Mesenchymal stem cell (in vitro differentiated cells and primary cell): ENCODE measurements around the gene CFAP74.

ENCODE experiments used
- DNase-seq: peaks from one replicate; pipeline ENCODE4 v3.0.0-alpha.2; 2013
- H2AFZ ChIP-seq: one replicate; pipeline ENCODE4 v1.6.1; 2013; ENCODE audit warnings: low read depth, mild to moderate bottlenecking, control low read depth, inconsistent platforms, low read length, moderate library complexity
- H2AK5ac ChIP-seq: 2 replicates; pipeline ENCODE4 v1.6.1; 2013; ENCODE audit warnings: low read length, moderate library complexity, mild to moderate bottlenecking, inconsistent platforms; ENCODE audit not compliant: severe bottlenecking
- H2BK120ac ChIP-seq: one replicate; pipeline ENCODE4 v1.6.1; 2013; ENCODE audit warnings: low read depth, mild to moderate bottlenecking, inconsistent platforms, low read length, moderate library complexity
- H2BK12ac ChIP-seq, 2 experiments: one replicate each; pipeline ENCODE4 v1.6.1; 2013; ENCODE audit warnings: inconsistent platforms in 2 of 2, low read length in 2 of 2, mild to moderate bottlenecking in 2 of 2, moderate library complexity in 2 of 2, control low read depth in 1 of 2
- H2BK15ac ChIP-seq: one replicate; pipeline ENCODE4 v1.6.1; 2013; ENCODE audit warnings: mild to moderate bottlenecking, low read depth, inconsistent platforms; ENCODE audit not compliant: poor library complexity, severe bottlenecking
- H2BK5ac ChIP-seq: 2 replicates; pipeline ENCODE4 v1.6.1; 2013; ENCODE audit warnings: low read depth, mild to moderate bottlenecking, low read length, control low read depth, inconsistent platforms; ENCODE audit not compliant: poor library complexity, severe bottlenecking
- H3K14ac ChIP-seq, 2 experiments: one replicate each; pipeline ENCODE4 v1.6.1; 2013; ENCODE audit warnings: inconsistent platforms in 2 of 2, low read length in 2 of 2, control low read depth in 1 of 2, mild to moderate bottlenecking in 1 of 2, moderate library complexity in 1 of 2
- H3K18ac ChIP-seq, 2 experiments: one replicate each; pipeline ENCODE4 v1.6.1; 2013; ENCODE audit warnings: inconsistent platforms in 2 of 2, low read length in 2 of 2, control low read depth in 1 of 2, low read depth in 1 of 2, mild to moderate bottlenecking in 1 of 2
- H3K23ac ChIP-seq, 2 experiments: one replicate each; pipeline ENCODE4 v1.6.1; 2013; ENCODE audit warnings: inconsistent platforms in 2 of 2, low read length in 2 of 2, mild to moderate bottlenecking in 2 of 2, moderate library complexity in 2 of 2, control low read depth in 1 of 2
- H3K27ac ChIP-seq: 2 replicates; pipeline ENCODE4 v1.5.1; 2013; ENCODE audit warnings: mild to moderate bottlenecking, moderate library complexity, low read length, control low read depth, inconsistent platforms; ENCODE audit not compliant: poor library complexity, severe bottlenecking
- H3K27me3 ChIP-seq, 2 experiments: 2 replicates each; pipeline versions ENCODE4 v1.6.1 to v1.7.0; 2013; ENCODE audit warnings: low read length in 2 of 2, mild to moderate bottlenecking in 2 of 2, moderate library complexity in 2 of 2, control low read depth in 1 of 2, inconsistent platforms in 1 of 2; ENCODE audit not compliant: control insufficient read depth in 1 of 2, insufficient read depth in 1 of 2
- H3K36me3 ChIP-seq, 2 experiments: 2 replicates each; pipeline versions ENCODE4 v1.6.1 to v1.7.0; 2013; ENCODE audit warnings: low read length in 2 of 2, control low read depth in 1 of 2, inconsistent platforms in 1 of 2, low read depth in 1 of 2, mild to moderate bottlenecking in 1 of 2; ENCODE audit not compliant: insufficient read depth in 2 of 2, control insufficient read depth in 1 of 2
- H3K4ac ChIP-seq, 2 experiments: one replicate each; pipeline ENCODE4 v1.6.1; 2013; ENCODE audit warnings: inconsistent platforms in 2 of 2, low read length in 2 of 2, mild to moderate bottlenecking in 2 of 2, moderate library complexity in 2 of 2, control low read depth in 1 of 2, low read depth in 1 of 2
- H3K4me1 ChIP-seq: 2 replicates; pipeline ENCODE4 v1.6.1; 2013; ENCODE audit warnings: low read depth, low read length, control low read depth; ENCODE audit not compliant: control insufficient read depth, insufficient read depth
- H3K4me2 ChIP-seq: 2 replicates; pipeline ENCODE4 v1.6.1; 2013; ENCODE audit warnings: low read length, mild to moderate bottlenecking, inconsistent platforms; ENCODE audit not compliant: poor library complexity, severe bottlenecking
- H3K4me3 ChIP-seq, 2 experiments: 2 replicates each; pipeline versions ENCODE4 v1.5.1 to v1.7.0; 2013; ENCODE audit warnings: low read length in 2 of 2, mild to moderate bottlenecking in 2 of 2, control low read depth in 1 of 2, low read depth in 1 of 2; ENCODE audit not compliant: insufficient read depth in 1 of 2
- H3K79me1 ChIP-seq: replicated peaks from 2 replicates; pipeline ENCODE4 v1.6.1; 2013; ENCODE audit warnings: mild to moderate bottlenecking, control low read depth, low read length, inconsistent platforms; ENCODE audit not compliant: poor library complexity, severe bottlenecking
- H3K9ac ChIP-seq: 2 replicates; pipeline ENCODE4 v1.7.0; 2013; ENCODE audit warnings: mild to moderate bottlenecking, low read length, moderate library complexity
- H3K9me3 ChIP-seq: 2 replicates; pipeline ENCODE4 v1.7.0; 2013; ENCODE audit warnings: mild to moderate bottlenecking, low read length; ENCODE audit not compliant: control insufficient read depth
- H4K8ac ChIP-seq: one replicate; pipeline ENCODE4 v1.6.1; 2013; ENCODE audit warnings: inconsistent platforms, mild to moderate bottlenecking, low read length, moderate library complexity
- H4K91ac ChIP-seq: one replicate; pipeline ENCODE4 v1.6.1; 2013; ENCODE audit warnings: mild to moderate bottlenecking, low read length, inconsistent platforms
- WGBS: methylation state at CpG from one replicate; pipeline ENCODE4 v1.1.7; 2013; ENCODE audit warnings: mixed read lengths; 5-methylcytosine and 5-hydroxymethylcytosine counted together

Gene CFAP74

GRCh38 chr1:1989789-1990188, 13.8 kb downstream of the CFAP74 start:
- H2BK120ac ChIP-seq: no peak overlapping the region
- no peak overlapping the region for H3K4me2 ChIP-seq
- no peak overlapping the region for H3K23ac ChIP-seq
- peak overlapping the region; percentile 43 for H3K9ac ChIP-seq
- no peak overlapping the region for H2AK5ac ChIP-seq
- no peak overlapping the region for H3K4ac ChIP-seq
- H2BK5ac ChIP-seq: no peak overlapping the region
- H3K4me1 ChIP-seq: no peaks in the 10 kb centered on the region
- H2BK12ac ChIP-seq: no peak overlapping the region
- no peaks in the 10 kb centered on the region for H3K36me3 ChIP-seq
- 73% methylated on average over 6 of the region's 9 CpGs for WGBS
- no peak overlapping the region for H3K4me3 ChIP-seq
- H3K27me3 ChIP-seq: peaks cover 8 to 27% of the 10 kb centered on the region in 2 experiments
- H3K14ac ChIP-seq: no peak overlapping the region
- no peak overlapping the region for H3K18ac ChIP-seq
- H3K79me1 ChIP-seq: no peaks in the 10 kb centered on the region
- H2BK15ac ChIP-seq: no peak overlapping the region
- no peak overlapping the region for H4K91ac ChIP-seq
- no peaks in the 10 kb centered on the region for H3K9me3 ChIP-seq
- DNase-seq: no peak
- H2AFZ ChIP-seq: no peak overlapping the region
- H3K27ac ChIP-seq: no peak overlapping the region
- H4K8ac ChIP-seq: no peak overlapping the region

GRCh38 chr1:1989102-1989542, 14.5 kb downstream of the CFAP74 start:
- peaks cover 3 to 20% of the 10 kb centered on the region in 2 experiments for H3K27me3 ChIP-seq
- no peak overlapping the region for H3K23ac ChIP-seq
- H3K9ac ChIP-seq: no peak overlapping the region
- H3K4me3 ChIP-seq: no peak overlapping the region
- H3K14ac ChIP-seq: no peak overlapping the region
- H3K9me3 ChIP-seq: no peaks in the 10 kb centered on the region
- H4K91ac ChIP-seq: no peak overlapping the region
- H4K8ac ChIP-seq: no peak overlapping the region
- H3K79me1 ChIP-seq: no peaks in the 10 kb centered on the region
- no peak overlapping the region for H2BK120ac ChIP-seq
- no peak overlapping the region for H3K4ac ChIP-seq
- H3K27ac ChIP-seq: no peak overlapping the region
- H2AFZ ChIP-seq: no peak overlapping the region
- no peak overlapping the region for H2BK5ac ChIP-seq
- no peak overlapping the region for H3K18ac ChIP-seq
- H2BK12ac ChIP-seq: no peak overlapping the region
- WGBS: 86% methylated on average over 22 of the region's 22 CpGs
- no peak overlapping the region for H2BK15ac ChIP-seq
- no peaks in the 10 kb centered on the region for H3K36me3 ChIP-seq
- no peak overlapping the region for H3K4me2 ChIP-seq
- DNase-seq: no peak
- no peaks in the 10 kb centered on the region for H3K4me1 ChIP-seq
- no peak overlapping the region for H2AK5ac ChIP-seq

GRCh38 chr1:1988061-1988945, 15.3 kb downstream of the CFAP74 start:
- Histone ChIP-seq H3K4me3 (no peak overlapping the region), H2BK120ac (no peak overlapping the region), H2AFZ (no peak overlapping the region), H3K23ac (no peak overlapping the region), H3K79me1 (no peaks in the 10 kb centered on the region), H3K4me1 (no peaks in the 10 kb centered on the region), H2BK15ac (no peak overlapping the region), H3K4me2 (no peak overlapping the region), H2BK12ac (no peak overlapping the region), H3K36me3 (no peaks in the 10 kb centered on the region), H3K18ac (no peak overlapping the region), H3K4ac (no peak overlapping the region), H3K14ac (no peak overlapping the region), H4K8ac (no peak overlapping the region), H2BK5ac (no peak overlapping the region), H3K9me3 (no peaks in the 10 kb centered on the region), H3K9ac (no peak overlapping the region), H4K91ac (no peak overlapping the region), H2AK5ac (no peak overlapping the region), H3K27ac (no peak overlapping the region), H3K27me3 (peaks cover 3 to 19% of the 10 kb centered on the region in 2 experiments)
- WGBS: 88% methylated on average over 15 of the region's 29 CpGs
- no peak for DNase-seq

- H4K8ac ChIP-seq: no peak overlapping the region
- H2AK5ac ChIP-seq: no peak overlapping the region
- no peak overlapping the region for H2BK120ac ChIP-seq
- H2BK12ac ChIP-seq: no peak overlapping the region
- H3K9me3 ChIP-seq: no peaks in the 10 kb centered on the region
- no peak overlapping the region for H2AFZ ChIP-seq
- H3K4me3 ChIP-seq: no peak overlapping the region
- 79% methylated on average over 13 of the region's 13 CpGs for WGBS
- no peak overlapping the region for H2BK5ac ChIP-seq
- no peak overlapping the region for H2BK15ac ChIP-seq
- H3K9ac ChIP-seq: no peak overlapping the region
- no peak for DNase-seq
- no peak overlapping the region for H3K27ac ChIP-seq
- no peak overlapping the region for H3K23ac ChIP-seq
- no peak overlapping the region for H4K91ac ChIP-seq
- H3K79me1 ChIP-seq: no peaks in the 10 kb centered on the region
- H3K4me2 ChIP-seq: no peak overlapping the region
- H3K4ac ChIP-seq: no peak overlapping the region
- H3K18ac ChIP-seq: no peak overlapping the region
- no peak overlapping the region for H3K14ac ChIP-seq
- H3K27me3 ChIP-seq: peaks cover 3 to 17% of the 10 kb centered on the region in 2 experiments
- H3K36me3 ChIP-seq: no peaks in the 10 kb centered on the region
- H3K4me1 ChIP-seq: no peaks in the 10 kb centered on the region
Observed at GRCh38 chr1:1987142-1987510, 16.5 kb downstream of the CFAP74 start.
